ENCODE measurements around the gene ZNF516.

- no peak for TF ChIP-seq POLR2A (IDR thresholded peaks at IDR 0.05)
- no peak for TF ChIP-seq EP300 (IDR thresholded peaks at IDR 0.05)
- TF ChIP-seq CTCF (IDR thresholded peaks at IDR 0.05): no peak
- no peak for TF ChIP-seq POLR2AphosphoS5 (IDR thresholded peaks at IDR 0.05)
Observed at GRCh38 chr18:76390452-76391035, 104.5 kb downstream of the ZNF516 start.

Measured in sigmoid colon (tissue), 4 donors.